H1 (cell line): ENCODE data around the gene SLC43A1. TPM values are rescaled to one million over a fixed set of nuclear protein-coding genes. Genes with fewer than 3 reads are reported as not detected.
A peak's percentile ranks its signal among the peaks of the same experiment; 100 is the strongest.

Experiments
- CTBP2 ChIP-seq: IDR thresholded peaks from 2 replicates; pipeline ENCODE4 v1.7.0; 2011; ENCODE audit warnings: borderline replicate concordance, mild to moderate bottlenecking, moderate library complexity, mixed read lengths, low read length; ENCODE audit not compliant: insufficient read depth, insufficient read length
- EGR1 ChIP-seq: IDR thresholded peaks from 2 replicates; pipeline ENCODE4 v1.6.1; 2011; ENCODE audit warnings: low read depth, low read length, borderline replicate concordance
- EP300 ChIP-seq, 2 experiments: IDR thresholded peaks; 1 replicate in 1 of 2; 2 replicates in 1 of 2; pipeline ENCODE4 v1.6.1; 2011 to 2012; ENCODE audit warnings: low read depth in 2 of 2, low read length in 2 of 2, mild to moderate bottlenecking in 2 of 2, borderline replicate concordance in 1 of 2, inconsistent platforms in 1 of 2, moderate library complexity in 1 of 2
- FOSL1 ChIP-seq: IDR thresholded peaks from 2 replicates; pipeline ENCODE4 v1.6.1; 2011; ENCODE audit warnings: mild to moderate bottlenecking, low read depth, low read length, moderate library complexity; ENCODE audit not compliant: insufficient read depth
- JUN ChIP-seq: IDR thresholded peaks from 2 replicates; pipeline ENCODE4 v1.6.1; 2011; ENCODE audit warnings: low read depth, mild to moderate bottlenecking, improper control_type of control experiment, low read length
- KDM4A ChIP-seq: IDR thresholded peaks from one replicate; pipeline ENCODE4 v1.7.1; 2012; ENCODE audit warnings: low read depth, mild to moderate bottlenecking, moderate library complexity, low read length, inconsistent platforms; ENCODE audit not compliant: severe bottlenecking
- RAD21 ChIP-seq, 2 experiments: IDR thresholded peaks in 1 of 2; conservative IDR thresholded peaks in 1 of 2; 2 replicates each; pipeline ENCODE4 v1.6.1; 2011; ENCODE audit warnings: low read depth in 2 of 2, low read length in 2 of 2, improper control_type of control experiment in 1 of 2, inconsistent platforms in 1 of 2, mild to moderate bottlenecking in 1 of 2, moderate library complexity in 1 of 2
- RBBP5 ChIP-seq: IDR thresholded peaks from 2 replicates; pipeline ENCODE4 v1.7.1; 2012; ENCODE audit warnings: low read depth, mild to moderate bottlenecking, inconsistent platforms, low read length, moderate library complexity, borderline replicate concordance
- SAP30 ChIP-seq: fragments of 300-600 bp; sonication (generic); IDR thresholded peaks from 2 replicates; pipeline ENCODE4 v1.7.1; 2012; ENCODE audit warnings: low read length, moderate library complexity, mild to moderate bottlenecking, inconsistent platforms; ENCODE audit not compliant: insufficient read depth, insufficient replicate concordance
- SIN3A ChIP-seq, 2 experiments: IDR thresholded peaks in 1 of 2; conservative IDR thresholded peaks in 1 of 2; 2 replicates each; pipeline ENCODE4 v1.6.1; 2011 to 2012; ENCODE audit warnings: low read length in 2 of 2, improper control_type of control experiment in 1 of 2, low read depth in 1 of 2, mild to moderate bottlenecking in 1 of 2
- SP2 ChIP-seq: IDR thresholded peaks from 2 replicates; pipeline ENCODE4 v1.6.1; 2012; ENCODE audit warnings: mild to moderate bottlenecking, low read length, inconsistent platforms
- SUZ12 ChIP-seq: fragments of 200-600 bp; sonication (generic); IDR thresholded peaks from 2 replicates; pipeline ENCODE4 v1.6.1; 2012; ENCODE audit warnings: mild to moderate bottlenecking, inconsistent platforms, low read length, moderate library complexity, mixed read lengths
- TBP ChIP-seq: IDR thresholded peaks from 2 replicates; pipeline ENCODE4 v1.6.1; 2011; ENCODE audit warnings: low read depth, low read length, improper control_type of control experiment
- polyA plus RNA-seq, 7 experiments: library from polyadenylated mRNA; depleted of rRNA in 3 of 7; stranded (reverse) in 5 of 7; unstranded in 2 of 7; fragments of >200 nt in 5 of 7; fragments of 200-250 nt in 2 of 7; gene quantifications; 1 replicate in 5 of 7; 2 replicates in 1 of 7; 4 replicates in 1 of 7; pipeline versions ENCODE4 v1.2.1 to v1.2.3, GENCODE V29; 2011 to 2013; ENCODE audit warnings: missing spikeins in 2 of 7, mixed read lengths in 2 of 7
- total RNA-seq: library from RNA; stranded (reverse); fragmentation: NEBNext Ultra II Directional; extraction: Animal tissue kit (Norgen Biotek cat#: 25700); gene quantifications from 2 replicates; pipeline ENCODE4 v1.2.1, GENCODE V29; 2021
- TF ChIP-seq, protein P1 (sequence below): IDR thresholded peaks from 2 replicates; pipeline ENCODE4 v1.6.1; 2011; ENCODE audit warnings: low read length, improper control_type of control experiment
- TF ChIP-seq, protein P2 (sequence below): IDR thresholded peaks from 2 replicates; pipeline ENCODE4 v1.6.1; 2011; ENCODE audit warnings: low read depth, mild to moderate bottlenecking, low read length; ENCODE audit not compliant: insufficient read depth
- TF ChIP-seq, protein P3 (sequence below): IDR thresholded peaks from 2 replicates; pipeline ENCODE4 v1.6.1; 2012; ENCODE audit warnings: inconsistent platforms

The SLC43A1 gene
- total and polyA plus RNA-seq, 2 of the 8 experiments (the other 6 are each of a cell fraction or from before 2014, with no cell fraction given) = 34.5 to 58.0 TPM

DNA sequence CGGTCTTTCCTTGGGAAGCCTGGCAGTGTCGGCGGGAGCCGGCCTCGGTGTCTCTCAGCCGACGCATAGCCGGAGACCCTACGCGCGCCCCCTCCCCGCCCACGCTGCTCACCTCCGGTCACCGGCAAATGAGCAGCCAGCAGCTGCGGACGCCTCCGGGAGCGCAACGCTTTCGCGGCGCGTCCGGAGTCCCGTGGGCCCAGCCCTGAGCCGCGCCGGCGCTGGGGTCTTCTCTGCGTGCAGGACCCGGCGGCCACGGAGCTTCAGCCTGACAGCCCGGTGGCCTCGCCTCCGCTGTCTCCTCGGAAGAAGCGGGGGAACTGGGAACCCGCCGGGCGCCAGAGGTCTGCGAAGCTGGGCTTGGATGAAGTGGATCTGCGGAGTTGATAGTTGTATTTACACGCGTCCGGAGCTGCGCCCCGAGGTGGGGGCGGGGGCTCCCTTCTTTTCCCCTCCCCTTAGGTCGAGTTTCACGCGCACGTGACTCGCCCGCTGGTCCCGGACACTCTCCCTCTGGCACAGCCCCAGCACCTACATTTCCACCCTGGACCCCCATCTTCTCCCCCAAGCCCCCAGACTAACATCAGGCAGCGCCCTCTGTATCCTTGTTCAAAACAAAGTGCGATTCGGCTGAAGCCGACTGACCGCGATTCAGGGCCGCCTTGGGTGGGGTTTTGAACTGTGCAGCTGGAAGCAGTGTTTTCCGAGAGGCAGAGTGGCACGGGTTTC lies at the start of gene SLC43A1 (continued):
- TF ChIP-seq RAD21 (IDR thresholded peaks at IDR 0.05 in 1 of 2, conservative IDR thresholded peaks at IDR 0.05 in 1 of 2; ENCODE audit: low read depth in 2 of 2, low read length in 2 of 2) = 0 out of 4 replicates have a peak, but pooled peaks of 1 of the 2 experiments have one; percentile 0
- peak; percentile 74 for TF ChIP-seq SAP30
- TF ChIP-seq JUN = no peak
- no peak for TF ChIP-seq EGR1
- TF ChIP-seq, protein P1, sequence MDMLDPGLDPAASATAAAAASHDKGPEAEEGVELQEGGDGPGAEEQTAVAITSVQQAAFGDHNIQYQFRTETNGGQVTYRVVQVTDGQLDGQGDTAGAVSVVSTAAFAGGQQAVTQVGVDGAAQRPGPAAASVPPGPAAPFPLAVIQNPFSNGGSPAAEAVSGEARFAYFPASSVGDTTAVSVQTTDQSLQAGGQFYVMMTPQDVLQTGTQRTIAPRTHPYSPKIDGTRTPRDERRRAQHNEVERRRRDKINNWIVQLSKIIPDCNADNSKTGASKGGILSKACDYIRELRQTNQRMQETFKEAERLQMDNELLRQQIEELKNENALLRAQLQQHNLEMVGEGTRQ = peak; percentile 70
- TF ChIP-seq CTBP2 = no peak
- TF ChIP-seq FOSL1 = no peak
- no peak for TF ChIP-seq SP2
- peak; percentile 67; the same call in 1 of the 2 replicates for TF ChIP-seq RBBP5
- TF ChIP-seq, protein P2, sequence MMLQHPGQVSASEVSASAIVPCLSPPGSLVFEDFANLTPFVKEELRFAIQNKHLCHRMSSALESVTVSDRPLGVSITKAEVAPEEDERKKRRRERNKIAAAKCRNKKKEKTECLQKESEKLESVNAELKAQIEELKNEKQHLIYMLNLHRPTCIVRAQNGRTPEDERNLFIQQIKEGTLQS = 0 out of 2 replicates have a peak, but pooled peaks have one; percentile 21
- TF ChIP-seq SIN3A (conservative IDR thresholded peaks at IDR 0.05 in 1 of 2, IDR thresholded peaks at IDR 0.05 in 1 of 2; ENCODE audit: low read depth in 1 of 2, low read length in 2 of 2) = peak in 1 of 2 experiments; percentile 81; a peak in 1 of 4 replicates
- TF ChIP-seq, protein P3, sequence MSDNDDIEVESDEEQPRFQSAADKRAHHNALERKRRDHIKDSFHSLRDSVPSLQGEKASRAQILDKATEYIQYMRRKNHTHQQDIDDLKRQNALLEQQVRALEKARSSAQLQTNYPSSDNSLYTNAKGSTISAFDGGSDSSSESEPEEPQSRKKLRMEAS = peak; percentile 46; the same call in 1 of the 2 replicates
- no peak for TF ChIP-seq EP300 (IDR thresholded peaks at IDR 0.05; ENCODE audit: borderline replicate concordance in 1 of 2, low read depth in 2 of 2, low read length in 2 of 2)
- TF ChIP-seq SUZ12 = peak; percentile 49
- TF ChIP-seq KDM4A = peak; percentile 73
- 0 out of 2 replicates have a peak, but pooled peaks have one; percentile 13 for TF ChIP-seq TBP
- TF ChIP-seq, all 59 proteins: peak for 14
